PC-3 (cell line): Measurements from ENCODE around the gene ABCC2.
"Not testable (repeated sequence)": the region's sequence is repeated elsewhere in the genome, so short reads cannot be mapped to it uniquely, and the experiment has no call there.

ENCODE experiments used
- CTCF ChIP-seq: fragments of 300-600 bp; sonication (generic); conservative IDR thresholded peaks from 2 replicates; pipeline ENCODE4 v1.5.1; 2017; ENCODE audit warnings: antibody characterized with exemption, low read depth, mild to moderate bottlenecking, low read length
- EZH2 ChIP-seq: fragments of 300-600 bp; sonication (generic); IDR thresholded peaks from one replicate; pipeline ENCODE4 v1.6.1; 2017; ENCODE audit warnings: antibody characterized with exemption, mild to moderate bottlenecking, low read length; ENCODE audit not compliant: unreplicated experiment
- EZH2phosphoT487 ChIP-seq: fragments of 300-600 bp; sonication (generic); IDR thresholded peaks from 2 replicates; pipeline ENCODE4 v1.6.1; 2018; ENCODE audit warnings: mild to moderate bottlenecking, antibody characterized with exemption, low read length, borderline replicate concordance

DNA sequence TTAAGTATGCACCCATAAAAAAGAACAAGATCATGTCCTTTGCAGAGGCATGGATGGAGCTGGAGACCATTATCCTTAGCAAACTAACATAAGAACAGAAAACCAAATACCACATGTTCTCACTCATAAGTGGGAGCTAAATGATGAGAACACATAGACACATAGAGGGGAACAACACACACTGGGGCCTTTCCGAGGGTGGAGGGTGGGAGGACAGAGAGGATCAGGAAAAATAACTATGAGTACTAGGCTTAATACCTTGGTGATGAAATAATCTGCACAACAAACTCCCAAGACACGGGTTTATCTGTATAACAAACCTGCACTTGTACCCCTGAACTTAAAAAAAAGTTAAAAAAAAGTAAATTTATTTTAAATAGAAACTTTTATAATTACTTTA is 36.3 kb upstream of the ABCC2 start:
- not testable (repeated sequence) for TF ChIP-seq CTCF, EZH2, EZH2phosphoT487
